Measurements from ENCODE around the gene NRCAM.
"Not testable (repeated sequence)": the region's sequence is repeated elsewhere in the genome, so short reads cannot be mapped to it uniquely, and the experiment has no call there.

Gene NRCAM

DNA sequence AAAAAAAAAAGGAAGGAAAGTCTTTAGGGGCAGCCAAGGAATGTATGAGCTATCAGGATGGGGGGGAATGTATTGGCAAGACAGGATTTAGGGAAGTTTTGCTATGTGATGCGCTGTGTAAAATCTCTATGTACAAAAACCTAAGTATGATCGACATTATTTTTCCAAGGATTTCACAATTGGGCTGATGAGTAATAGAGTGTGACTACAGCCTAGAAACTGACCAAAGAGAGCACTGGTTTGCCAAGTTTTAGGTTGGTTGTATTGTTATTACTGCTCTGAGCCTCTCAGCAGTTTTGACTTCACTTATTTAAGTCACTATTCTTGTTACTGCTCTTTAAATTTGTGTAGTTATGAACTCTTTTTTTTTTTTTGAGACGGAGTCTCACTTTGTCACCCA is 107.3 kb downstream of the NRCAM start:
- DNase-seq (ENCODE audit: low spot score), result no peak

DNA sequence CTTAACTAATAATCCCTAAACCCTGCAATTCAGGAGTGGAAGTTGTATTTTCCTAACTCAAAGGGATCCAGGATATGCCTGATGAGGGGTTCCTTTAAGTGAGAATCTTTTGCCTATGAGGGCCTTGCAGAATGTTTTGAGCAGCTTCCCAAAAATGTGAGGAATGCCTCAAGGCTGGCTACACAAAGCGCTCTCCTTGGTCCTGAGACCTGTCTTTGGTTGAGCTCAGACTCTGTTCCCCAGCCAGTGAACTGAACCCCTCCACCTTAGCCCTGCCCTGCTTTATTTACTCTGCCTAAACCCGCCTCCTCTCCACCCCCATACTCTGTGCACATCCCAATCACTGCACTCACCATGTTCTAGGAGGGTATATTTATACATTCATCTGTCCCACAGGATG is 108.6 kb downstream of the NRCAM start:
- DNase-seq (ENCODE audit: low spot score), result no peak

DNA sequence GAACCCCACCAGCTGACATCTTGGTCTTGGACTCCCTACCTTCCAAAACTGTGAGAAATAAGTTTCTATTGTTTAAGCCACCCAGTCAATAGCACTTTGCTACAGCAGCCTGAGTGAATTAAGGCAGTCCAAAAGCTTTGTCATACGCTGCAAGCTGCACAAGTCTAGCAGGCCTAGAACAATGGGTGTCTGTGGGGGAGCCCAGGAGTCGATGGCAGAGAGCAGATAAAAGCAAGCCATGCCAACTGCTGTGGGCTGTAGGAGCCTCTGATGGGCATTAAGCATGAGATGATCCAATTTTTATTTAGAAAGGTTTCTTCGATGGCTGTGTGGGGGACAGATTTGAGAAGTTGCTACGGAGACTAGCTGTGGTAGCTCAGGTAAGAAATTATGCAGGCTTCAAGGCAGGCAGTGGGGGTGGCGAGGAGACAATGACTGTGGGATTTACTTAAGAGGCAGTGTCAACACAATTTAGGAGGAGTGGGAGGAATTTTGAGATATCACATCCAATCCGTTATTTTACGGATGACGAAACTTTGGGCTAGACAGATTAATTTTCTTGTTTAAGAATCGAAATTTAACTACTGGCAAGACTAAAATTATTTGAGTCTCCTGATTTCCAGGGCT is 110.4 kb downstream of the NRCAM start:
- DNase-seq (ENCODE audit: low spot score), result no peak

DNA sequence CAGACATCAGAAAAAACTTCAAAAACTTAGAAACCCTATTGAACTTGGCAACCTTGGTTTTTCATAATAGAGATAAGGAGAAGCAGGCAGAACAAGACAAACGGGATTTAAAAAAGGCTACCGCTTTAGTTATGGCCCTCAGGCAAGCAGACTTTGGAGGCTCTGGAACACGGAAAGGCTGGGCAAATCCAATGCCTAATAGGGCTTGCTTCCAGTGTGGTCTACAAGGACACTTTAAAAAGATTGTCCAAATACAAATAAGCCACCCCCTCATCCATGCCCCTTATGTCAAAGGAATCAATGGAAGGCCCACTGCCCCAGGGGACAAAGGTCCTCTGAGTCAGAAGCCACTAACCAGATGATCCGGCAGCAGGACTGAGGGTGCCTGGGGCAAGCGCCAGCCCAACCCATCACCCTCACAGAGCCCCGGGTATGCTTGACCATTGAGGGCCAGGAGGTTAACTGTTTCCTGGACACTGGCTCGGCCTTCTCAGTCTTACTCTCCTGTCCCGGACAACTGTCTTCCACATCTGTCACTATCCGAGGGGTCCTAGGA is 115.3 kb downstream of the NRCAM start:
- no peak for DNase-seq (ENCODE audit: low spot score)

DNA sequence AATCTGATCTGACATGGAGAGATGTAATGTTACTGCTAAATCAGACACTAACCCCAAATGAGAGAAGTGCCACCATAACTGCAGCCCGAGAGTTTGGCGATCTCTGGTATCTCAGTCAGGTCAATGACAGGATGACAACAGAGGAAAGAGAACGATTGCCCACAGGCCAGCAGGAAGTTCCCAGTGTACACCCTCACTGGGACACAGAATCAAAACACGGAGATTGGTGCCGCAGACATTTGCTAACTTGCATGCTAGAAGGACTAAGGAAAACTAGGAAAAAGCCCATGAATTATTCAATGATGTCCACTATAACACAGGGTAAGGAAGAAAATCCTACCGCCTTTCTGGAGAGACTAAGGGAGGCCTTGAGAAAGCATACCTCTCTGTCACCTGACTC is 115.8 kb downstream of the NRCAM start:
- DNase-seq (ENCODE audit: low spot score), result not testable (repeated sequence)

DNA sequence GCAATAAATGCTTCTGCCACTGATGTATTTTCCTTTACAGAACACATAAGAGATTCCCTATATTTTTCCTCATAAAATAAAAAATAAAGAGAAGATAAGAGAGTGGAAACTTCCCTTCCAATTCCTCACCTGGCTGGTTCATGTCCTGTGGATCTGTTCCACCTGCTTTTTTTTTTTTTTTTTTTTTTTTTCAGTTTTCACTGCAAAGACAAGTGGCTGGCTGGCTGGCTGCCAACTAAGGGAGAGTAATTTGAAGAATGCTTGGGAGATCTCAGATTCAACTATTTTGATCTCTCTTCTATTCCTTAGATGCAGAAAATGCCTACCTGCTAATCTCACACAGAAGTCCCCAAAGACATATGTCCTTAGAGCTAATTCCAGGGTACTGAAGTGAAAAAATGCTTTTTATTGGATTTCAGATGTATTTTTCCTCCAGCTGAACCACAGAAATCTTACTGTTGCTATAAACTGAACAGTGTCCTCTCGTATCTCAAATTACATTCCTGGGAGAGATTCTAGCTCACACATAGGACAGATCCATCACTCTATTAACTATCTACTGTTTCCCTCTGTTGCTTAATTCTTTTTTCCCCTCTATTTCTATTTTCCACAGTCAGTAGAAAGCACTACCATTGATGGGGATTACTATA is 120.8 kb downstream of the NRCAM start:
- DNase-seq (ENCODE audit: low spot score), result peak; percentile 57

DNA sequence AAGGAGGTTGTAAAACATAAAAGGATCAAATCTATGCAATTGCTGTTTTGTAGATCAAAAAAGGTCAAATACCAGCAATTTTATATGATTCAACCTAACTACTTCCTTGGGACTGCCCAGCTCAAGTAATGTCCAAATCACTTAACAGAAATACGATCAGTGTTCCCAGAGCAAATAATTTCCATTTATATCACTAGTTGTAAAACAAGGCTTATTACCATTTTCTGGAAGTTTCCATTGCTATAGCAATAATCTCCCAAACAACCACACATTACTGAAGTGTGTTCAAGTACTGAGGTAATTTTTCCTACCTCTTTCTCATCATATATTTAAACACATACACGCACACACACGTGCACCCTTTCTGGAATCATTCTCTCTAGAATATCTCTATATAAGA is 123.3 kb downstream of the NRCAM start:
- DNase-seq (ENCODE audit: low spot score), result no peak

DNA sequence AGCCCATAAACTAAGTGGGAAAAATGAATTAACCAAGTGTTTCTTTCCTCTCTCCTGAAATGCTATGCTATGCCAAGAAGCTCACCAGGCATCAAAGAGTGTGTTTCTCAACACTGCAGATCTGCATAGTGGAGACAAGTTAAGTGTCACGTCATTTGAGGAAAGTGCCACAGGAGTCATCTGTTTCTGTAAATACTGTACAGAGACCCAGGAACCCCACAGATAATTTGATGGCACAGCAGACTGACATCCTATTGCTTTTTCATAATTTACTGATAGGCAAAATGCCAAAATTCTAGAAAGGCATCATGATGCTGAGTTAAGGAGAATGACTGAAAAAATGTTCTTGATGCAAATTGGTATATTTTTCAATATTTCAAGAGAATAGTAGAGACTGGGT is 124.3 kb downstream of the NRCAM start:
- no peak for DNase-seq (ENCODE audit: low spot score)

DNA sequence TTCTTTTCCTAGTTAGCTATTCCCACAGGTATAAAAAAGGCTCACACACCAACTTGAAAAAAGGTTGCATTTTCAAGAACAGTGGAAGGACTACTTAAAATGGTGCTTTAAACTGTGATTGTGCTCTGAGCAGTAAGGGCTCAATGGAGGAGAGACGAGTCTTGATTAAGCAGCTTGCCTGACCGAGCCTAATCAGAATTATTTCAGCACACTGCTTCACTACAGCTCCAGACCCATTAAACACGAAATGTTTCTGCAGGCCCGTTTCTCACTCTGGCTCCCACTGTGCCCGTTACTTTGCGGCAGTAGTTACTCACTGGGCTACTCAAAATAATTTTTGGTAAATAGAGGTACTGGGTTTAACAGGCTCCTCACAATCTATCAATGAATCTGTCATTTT is 126.0 kb downstream of the NRCAM start:
- no peak for DNase-seq (ENCODE audit: low spot score)

DNA sequence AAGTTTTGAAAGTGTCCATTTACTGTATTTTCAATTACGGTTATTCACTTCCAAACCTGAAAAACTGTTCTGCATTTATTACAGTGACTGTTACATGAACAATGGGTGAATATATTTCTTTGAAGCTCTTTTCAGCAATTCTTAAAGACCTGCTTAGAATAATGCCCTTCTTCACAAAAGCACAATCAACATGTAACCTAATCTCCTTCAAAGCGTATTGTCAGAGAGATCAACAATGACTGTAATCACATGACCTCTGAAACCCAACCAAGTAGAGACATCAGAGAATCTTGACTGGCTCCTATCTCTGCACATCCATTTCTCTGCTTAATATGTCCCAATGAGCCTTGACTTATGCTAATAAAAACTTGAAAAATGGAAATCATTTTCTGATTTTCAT is 126.7 kb downstream of the NRCAM start:
- no peak for DNase-seq (ENCODE audit: low spot score)

DNA sequence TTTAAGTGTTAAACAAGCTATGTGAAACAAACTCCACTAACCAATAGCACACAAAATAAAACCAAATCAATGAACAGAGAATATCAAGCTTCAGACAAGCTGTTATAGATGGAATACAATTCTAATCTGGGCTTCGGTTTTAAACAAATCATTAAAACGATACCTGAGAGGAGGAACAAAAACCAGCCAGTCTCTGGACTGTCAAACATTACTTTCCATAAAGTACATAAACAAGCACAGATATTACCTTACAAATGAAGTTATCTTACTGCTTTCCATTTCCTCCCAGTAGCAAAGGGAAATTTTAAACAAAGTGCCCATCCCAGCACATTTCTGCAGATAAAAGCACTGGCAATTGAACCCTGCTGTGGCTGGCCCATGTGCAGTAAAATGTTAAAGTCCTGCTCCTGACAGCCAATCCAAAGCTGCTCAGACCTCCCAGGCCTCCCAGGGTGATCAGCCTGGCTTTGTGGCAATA is 128.0 kb downstream of the NRCAM start:
- DNase-seq (ENCODE audit: low spot score), result no peak

DNA sequence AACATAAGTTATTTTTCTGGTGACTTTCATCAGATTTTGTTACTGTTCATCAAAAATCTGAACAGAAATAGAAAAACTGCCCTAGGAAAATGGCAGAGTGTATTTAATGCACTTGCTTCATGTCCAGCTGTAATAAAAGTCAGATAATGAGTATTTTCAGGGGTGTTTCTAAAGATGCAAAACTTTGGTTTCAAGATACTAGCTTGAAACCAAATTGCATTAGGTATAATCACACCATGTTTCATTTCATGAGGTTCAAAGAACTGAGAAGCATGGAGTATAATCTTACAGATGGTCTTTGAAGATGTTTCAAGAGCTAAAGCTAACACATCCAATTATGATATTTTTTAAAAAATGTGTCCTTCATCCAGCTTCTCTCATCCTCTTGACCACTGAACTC is 128.9 kb downstream of the NRCAM start:
- no peak for DNase-seq (ENCODE audit: low spot score)

DNA sequence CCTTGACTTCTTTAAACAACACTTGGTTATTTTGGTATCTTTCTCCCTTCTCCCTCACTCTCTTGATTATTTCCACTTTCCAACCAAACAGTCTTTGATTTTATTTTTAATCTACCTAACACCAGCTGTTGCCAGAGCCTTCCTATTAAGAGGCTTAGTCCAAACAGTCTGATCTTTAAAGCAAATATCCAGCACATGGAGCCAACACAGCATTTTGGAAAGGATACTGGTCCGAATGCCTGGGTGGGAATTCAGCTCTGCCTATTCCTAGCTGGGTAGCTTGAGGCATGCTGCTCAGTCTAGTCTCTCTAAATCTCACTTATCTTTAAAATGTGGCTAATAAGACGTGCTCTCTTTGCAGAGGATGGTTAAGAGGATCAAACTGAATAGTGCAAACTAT is 129.3 kb downstream of the NRCAM start:
- no peak for DNase-seq (ENCODE audit: low spot score)

DNA sequence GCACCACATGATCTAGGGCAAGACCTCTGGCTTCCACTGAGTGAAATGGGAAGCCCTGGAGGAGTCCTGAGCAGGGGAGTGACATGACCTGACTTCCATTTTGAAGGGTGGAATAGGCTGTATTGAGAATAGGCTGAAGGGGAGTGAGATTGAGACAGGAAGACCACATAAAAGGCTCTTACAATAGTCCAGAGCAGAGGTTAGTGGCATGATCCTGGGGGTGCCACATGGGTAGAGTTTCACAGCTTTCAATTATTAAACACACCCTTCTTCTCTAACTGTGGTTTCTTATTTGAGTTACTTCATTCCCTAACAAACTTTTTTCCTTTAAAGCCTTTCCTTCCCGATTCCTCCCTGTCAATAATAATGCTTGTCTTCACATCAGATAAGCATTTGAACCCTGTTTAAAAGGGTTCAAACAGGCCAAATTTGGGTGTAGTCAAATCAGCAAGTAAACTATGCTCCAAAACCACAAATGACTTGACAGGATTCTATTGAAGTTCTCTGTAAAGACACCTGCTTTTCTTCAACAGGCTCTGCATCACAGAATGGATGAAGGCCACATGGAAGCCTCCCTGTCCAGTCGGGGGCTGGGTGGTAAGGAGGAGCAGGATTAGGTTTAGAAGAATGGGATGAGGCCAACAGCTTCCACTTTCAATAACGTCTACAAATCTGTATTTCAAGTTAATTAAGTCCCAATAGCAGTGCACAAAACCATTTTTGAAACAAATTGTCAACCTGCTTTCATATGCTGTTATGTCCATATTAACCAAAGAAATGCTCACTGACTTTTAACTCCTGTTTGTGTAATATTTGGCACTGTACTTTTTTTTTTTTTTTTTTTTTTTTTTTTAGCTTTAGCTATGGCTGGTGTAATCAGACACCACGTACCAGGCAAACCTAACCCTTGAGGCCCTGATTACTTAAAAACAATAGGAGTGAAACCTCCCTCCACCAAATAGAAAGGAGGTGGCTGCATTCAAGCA is 131.9 kb downstream of the NRCAM start:
- no peak for DNase-seq (ENCODE audit: low spot score)

DNA sequence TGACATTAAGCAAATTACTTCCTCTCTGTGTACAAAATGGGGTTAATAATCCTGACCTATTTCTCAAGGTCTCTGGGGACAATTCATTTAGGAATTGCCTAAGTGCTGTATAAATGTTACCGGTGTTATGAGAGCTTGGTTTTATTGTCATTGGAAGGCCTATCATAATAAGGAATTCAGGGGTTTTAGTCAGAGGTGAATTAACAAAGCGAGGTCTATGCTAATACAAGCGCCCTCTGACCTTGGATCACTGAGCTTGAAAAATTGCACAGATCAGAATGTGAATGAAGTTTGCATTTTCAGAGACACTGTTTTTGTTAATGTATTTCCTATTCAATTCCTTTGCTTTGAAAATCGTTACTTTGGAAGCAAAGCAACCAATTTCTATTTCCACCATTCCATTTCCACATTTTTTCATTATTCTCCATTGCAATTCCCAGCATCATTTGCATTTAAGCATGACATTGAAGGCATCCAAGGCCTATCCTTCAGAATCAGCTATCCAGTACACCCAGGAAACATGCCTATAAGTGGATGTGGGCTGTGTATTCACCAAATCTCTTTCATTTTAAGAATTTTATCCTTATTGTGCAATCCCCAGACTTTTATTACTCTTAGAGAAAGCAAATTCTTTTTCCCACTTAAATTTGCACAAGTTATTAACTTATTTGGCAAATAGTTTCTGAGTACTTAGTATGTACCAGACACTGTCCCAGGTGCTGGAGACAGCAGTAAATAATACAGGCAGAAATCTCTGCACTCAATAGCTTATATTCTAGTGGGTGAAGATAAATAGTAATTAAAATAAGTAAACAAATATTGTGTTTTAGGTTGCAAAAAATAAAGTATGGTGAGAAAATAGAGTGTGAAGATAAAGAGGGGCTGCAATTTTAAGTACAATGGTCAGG is 133.1 kb downstream of the NRCAM start:
- DNase-seq (ENCODE audit: low spot score), result no peak

DNA sequence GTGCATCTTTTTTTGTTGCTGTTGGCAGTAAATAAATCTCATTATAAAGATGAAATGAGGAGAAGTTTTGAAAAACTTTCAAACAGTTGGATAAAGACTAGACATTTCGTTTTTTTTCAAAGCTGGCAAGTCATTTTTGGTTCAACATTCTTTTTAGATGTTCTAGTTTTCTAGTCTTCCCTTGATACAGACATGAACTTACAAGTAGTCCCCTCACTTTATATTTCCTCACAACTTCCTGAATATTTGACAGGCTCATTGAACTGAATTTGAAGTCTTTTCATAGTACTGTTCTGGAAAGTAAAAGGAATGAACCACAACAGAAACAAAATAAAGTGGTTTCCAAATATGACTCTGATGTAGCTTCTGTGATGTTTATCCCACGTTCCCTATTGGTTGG is 134.2 kb downstream of the NRCAM start:
- DNase-seq (ENCODE audit: low spot score), result no peak

DNA sequence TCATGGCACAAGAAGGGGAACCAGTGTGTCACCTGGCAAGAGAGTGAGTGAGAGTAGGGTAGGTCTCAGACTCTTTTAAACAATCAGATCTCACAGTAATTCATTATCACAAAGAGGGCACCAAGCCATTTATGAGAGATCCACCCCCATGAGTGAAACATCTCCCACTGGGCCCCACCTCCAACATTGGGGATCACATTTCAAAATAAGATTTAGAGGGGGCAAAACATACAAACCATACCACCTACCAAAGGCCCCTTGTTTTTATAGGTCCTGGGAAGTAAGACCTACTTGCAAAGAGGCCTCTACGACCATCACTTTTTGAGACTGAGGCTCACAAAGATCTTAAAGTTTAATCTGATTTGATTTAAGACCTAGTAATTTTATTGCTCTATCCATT is 134.9 kb downstream of the NRCAM start:
- no peak for DNase-seq (ENCODE audit: low spot score)

DNA sequence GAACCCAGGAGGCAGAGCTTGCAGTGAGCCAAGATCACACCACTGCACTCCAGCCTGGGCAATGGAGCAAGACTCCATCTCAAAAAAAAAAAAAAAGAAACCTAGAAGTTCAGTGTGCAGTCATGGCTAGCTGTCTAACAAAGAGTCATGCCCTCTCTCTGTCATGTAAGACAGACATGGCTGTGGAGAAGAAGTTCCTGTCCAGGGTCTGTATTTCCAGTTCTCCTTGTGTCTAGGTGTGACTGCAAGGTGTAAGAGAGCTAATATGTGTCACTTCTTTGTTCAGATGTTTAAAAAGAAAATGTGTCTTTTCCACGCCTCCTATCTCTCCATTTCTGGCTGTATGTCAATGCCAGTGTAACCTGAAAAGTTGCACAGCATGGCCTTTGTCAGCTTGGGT is 139.5 kb downstream of the NRCAM start:
- DNase-seq (ENCODE audit: low spot score), result no peak

DNA sequence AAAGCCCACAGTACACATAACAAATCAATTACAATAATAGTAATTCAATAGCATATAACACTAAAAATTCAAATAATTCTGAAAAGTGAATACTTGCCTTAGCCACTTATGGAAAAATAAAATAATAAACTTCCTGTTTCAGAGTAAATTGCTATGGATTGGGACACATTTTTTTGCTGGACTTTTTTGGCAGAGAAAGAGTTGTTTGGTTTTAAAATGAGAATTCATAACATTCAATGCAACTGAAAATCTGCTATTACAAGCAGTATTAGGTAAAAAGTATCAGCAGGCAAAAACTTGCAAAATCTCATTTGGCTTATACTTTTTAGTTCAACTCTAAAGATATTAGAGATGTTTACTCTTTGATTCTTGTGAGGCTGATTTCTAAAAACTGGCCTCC is 141.7 kb downstream of the NRCAM start:
- DNase-seq (ENCODE audit: low spot score), result no peak

DNA sequence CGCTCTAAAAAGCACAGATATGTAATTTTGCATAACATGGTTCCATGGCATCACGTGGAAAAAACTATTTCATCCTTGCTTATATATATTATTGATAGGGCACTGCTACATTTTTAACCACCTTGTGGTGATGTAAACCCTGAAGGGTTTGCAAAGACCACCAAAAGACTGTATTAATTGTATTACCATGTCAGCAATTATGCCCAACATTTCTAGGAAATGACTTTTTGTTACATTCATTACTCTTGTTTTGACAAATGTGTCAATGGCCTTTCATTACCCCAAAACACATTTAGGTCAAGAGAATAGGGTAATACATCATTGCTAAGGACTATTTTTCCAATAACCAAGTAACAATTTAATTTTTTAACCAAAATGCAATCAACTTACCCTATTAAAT is 142.2 kb downstream of the NRCAM start:
- DNase-seq (ENCODE audit: low spot score), result no peak

DNA sequence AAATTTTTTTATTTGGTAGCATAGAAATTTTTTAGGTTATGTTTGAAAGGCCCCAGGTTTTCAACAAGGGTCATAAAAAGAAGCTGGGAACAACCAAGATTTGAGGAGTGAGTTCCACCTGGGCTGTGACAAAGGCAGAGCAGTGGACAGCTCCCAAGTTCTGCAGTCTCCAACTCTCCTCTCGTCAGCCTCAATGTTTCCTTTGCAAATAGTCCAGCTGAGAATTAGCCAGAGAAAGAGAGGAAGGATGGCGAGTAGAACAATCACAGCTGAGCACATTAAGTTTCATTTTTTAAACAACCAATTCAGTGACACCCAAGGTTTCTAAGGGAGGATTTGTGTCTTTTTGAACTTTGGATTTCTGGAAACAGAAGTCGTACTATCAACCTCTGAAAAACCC is 143.2 kb downstream of the NRCAM start:
- no peak for DNase-seq (ENCODE audit: low spot score)

Measured in SK-N-DZ (cell line).